NCI-H2227 treated with DMSO at 0.1 percent for 48 hours (cell line): ENCODE data around the gene LENG9.

Experiments used
- DNase-seq: peaks from one replicate; lab custom pipeline; 2025; lab: John Stamatoyannopoulos, UW

Gene LENG9

DNA sequence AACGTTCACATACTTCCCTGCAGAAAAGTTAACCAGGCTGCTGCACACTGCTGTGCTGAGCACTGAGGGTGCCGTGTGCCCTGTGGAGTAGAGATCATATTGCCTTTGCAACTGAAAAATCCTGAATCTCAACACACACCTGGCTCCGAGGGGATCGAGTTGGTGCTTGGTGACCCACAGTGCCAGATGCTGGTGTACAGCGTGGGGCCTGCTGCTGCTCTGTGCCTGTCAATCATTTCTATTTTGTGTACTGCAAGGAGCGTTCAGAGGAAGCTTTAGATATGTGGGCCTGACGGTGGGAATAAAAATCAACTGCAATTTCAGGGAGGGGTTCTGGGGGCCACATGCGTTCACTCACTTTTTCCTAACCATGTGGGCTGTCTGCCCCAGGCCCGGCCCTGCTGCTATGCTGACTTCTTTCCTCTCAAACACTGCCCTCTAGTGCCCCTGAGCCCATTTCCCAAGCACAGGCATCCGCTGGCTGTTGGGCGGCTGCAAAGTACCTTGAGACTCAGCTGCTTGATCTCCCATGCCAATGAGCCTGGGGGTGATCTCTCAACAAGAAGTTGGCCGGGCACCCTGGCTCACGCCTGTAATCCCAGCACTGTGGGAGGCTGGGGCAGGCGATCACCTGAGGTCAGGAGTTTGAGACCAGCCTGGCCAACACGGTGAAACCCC, 24.3 kb downstream of the LENG9 start:
- DNase-seq, result peak; percentile 65

- no peak for DNase-seq
These were observed 26.8 kb downstream of the LENG9 start for GRCh38 chr19:54436628-54437252.

DNA sequence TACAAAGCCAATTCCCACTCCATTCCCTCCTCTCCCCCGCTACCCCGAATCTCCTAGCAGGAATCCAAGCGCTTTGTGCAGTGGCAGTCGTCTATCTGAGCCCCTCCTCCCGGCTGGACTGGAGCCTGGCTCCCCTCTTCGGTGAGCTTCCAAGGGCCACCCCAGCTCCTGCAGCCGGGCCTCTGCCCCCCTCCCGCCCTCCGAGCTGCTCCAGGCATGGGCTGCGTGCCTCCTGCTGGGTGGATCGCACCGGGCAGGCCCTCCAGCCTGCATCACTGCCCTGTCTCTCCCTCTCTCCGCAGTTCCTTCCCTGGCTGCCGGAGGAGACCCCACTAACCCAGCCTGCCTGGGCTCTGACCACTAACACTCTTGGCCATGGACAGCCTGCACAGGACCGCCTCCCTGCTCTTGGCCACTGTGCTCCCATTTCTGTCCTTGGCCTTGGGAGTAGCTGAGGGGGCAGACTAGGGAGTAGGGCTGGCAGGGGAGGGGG, 27.5 kb downstream of the LENG9 start:
- DNase-seq, result no peak

DNA sequence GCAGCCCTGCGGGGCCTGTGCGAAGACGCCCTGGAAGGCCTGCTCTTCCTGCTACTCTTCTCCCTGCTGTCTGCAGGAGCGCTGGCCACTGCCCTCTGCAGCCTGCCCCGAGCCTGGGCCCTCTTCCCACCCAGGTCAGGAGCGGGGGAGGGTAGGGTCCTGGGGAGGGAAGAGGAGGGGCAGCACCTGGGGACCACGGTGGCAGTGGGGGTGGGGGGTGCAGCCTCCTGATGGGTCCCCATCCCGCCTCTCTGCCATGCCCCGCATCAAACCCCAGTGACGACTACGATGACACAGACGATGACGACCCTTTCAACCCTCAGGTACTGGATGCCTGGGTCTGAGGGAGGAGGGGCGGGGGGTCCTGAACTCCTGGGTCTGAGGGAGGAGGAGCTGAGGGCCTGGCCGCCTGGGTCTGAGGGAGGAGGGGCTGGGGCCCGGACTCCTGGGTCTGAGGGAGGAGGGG, 28.0 kb downstream of the LENG9 start:
- no peak for DNase-seq

GRCh38 chr19:54434873-54435214, 28.7 kb downstream of the LENG9 start:
- DNase-seq, result no peak

- no peak for DNase-seq
These were observed 29.3 kb downstream of the LENG9 start for GRCh38 chr19:54434112-54434872.

- DNase-seq, result no peak
These were observed 29.9 kb downstream of the LENG9 start for GRCh38 chr19:54433697-54434096.

DNA sequence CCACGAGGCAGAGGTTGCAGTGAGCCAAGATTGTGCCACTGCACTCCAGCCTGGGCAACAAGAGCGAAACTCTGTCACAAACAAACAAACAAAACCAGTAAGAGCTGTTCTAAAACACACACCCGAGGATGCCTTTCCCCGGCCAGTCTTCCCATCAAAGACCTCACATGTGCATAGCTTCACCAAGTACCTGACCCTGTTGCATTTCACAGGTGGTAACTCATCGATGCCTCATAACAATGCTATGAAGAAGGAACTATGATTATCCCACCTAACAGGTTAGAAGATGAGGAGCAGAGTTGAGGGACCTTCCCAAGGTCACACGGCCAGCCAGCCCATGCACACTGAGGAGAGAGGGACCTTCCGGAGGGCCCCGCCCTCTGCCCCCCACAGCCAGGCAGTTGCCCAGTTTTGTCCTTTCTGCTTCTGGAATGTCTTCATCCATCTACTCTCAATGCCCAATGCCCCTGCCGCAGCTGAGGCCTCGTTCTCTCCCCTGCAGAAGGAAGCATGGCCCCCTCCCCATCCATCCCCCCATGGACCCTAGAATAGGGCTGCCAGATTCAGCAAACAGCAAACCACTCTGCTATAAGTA, 31.3 kb downstream of the LENG9 start:
- DNase-seq, result no peak

DNA sequence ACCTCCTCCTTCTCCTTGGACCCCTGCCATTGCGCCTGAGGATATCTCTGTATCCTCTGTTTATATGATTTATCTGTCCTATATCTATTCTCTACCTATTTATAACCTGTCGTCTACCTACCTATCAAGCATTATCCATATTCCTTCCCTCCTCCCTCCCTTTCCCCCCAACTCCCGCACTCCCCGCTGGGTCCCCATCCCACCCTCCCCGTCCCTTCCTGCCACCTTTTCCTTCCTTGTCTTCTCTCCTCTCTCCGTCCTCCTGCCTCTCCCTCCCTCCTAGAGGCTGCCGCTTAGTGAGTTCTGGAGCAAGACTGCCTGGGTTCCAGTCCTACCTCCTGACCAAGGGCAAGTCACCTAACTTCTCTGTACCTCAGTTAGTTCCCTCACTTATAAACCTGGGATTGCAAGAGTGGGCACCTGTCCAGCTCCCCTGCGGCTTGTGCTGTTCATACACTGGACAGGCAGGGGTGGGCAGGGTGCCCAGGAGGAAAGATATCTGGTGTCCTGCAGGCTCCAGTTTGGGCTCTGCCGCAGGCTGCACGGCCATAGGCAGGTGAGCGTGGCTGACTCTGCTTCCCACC, 32.2 kb downstream of the LENG9 start:
- no peak for DNase-seq

DNA sequence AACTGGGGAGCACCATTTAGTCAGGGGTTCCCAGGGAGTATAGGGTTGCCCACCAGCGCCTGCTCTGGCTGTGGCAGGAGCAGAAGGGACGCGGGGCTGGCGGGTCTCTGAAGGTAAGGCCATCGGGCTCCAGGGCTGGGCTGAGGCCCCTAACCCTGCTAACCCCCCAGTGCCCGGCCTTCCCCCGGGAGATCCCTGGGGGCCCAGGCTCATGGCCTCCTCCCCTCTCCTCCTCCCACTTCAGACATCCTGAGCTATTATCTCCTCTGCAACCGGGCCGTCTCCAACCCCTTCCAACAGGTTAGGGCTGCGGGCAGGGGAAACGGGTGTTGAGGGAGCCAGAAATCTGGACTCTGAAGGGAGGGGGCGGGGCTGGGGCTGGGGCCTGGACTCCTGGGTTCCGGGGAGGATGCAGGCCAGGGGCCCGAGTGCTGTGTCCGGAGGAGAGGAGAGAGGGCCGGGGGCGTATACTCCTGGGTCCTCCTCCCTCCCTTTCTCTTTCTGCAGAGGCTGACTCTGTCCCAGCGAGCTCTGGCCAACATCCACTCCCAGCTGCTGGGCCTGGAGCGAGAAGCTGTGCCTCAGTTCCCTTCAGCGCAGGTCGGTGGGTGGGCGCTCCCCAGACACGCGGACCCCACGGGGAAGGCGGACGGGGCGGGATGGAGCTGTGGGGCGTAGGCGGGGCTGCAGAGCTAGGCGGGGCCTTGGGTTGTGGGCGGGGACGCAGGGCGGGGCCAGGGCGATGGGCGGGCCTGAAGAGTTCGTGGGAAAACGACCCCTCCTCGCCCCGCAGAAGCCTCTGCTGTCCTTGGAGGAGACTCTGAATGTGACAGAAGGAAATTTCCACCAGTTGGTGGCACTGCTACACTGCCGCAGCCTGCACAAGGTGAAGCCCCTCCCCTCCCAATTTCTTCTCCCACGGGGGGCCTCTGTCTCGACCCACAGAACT, 33.0 kb downstream of the LENG9 start:
- DNase-seq, result peak; percentile 88

DNA sequence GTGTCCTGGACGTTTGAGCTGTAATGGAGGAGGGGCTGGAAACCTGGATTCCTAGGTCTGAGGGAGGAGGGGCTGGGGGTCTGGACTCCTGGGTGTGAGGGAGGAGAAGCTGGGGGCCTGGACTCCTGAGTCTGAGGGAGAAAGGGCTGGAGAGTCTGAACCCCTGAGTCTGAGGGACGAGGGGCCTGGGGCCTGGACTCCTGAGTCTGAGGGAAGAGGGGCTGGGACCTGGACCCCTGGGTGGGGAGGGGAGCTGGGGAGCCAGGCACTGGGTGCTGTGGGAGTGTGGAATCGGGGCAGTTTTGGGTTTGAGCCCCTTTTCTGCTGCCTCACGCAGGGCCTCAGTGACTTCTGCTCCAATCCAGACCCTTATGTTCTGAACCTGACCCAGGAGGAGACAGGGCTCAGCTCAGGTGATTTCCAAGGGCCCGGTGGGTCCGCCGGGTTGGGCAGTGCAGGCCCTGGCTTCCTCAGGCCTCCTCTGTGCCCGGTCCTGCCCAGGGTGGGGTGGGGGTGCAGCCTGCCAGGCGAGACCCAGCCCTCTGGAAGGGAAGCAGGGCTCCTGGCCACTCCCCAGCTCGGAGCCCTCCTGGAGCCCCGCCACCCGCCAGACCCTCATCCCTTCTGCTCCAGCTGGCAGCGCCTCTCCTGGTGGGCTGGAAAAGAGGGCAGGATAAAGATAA, 33.9 kb downstream of the LENG9 start:
- DNase-seq, result no peak

DNA sequence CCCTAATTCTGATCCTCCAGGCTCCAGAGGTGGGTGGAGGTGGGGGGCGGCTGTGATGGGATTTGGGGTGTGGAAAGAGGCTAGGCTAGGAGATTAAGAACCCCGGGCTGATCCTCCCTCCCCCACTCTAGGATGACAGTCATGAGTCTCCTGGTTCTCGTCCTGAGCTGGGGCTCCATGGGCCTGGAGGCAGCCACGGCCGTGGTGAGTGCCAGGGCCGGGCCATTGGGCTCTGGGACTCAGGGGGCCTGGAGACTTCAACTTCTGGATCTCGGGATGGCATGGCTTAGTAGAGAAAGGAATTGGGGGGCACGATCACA, 34.4 kb downstream of the LENG9 start:
- no peak for DNase-seq

DNA sequence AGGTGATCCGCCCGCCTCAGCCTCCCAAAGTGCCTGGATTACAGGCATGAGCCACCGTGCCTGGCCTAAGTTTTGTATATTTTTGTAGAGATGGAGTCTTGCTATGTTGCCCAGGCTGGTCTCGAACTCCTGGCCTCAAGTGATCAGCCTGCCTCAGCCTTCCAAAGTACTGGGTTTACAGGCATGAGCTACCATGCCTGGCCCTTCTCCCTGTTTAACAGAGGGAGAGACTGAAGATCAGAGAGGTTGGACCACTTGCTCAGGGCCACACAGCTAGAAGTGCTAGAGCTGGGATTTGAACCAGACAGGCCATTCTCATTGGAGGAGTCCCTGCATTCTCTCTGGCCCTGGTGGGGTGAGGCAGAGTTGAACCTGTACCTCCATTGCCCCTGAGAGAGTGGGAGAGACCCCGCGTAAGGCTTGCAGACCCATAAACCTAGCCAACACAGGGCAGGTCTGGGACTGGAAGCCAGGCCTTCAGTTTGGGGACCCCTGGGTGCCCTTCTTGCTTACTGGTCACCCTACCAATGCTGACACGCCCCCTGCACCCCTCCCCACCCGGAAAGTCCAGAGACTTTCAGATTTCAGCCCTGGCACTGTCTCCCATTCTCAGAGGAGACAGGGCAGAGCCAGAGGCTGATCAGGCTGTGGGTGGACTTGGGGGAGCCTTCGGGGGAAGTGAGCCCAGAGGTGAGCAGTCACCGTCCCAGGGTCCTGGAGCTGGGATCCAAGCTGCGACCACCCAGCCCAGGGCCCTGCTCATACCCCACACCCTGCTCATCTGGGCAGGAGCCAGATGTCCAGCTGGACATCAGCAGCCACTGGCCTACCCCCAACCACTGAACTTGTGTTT, 35.0 kb downstream of the LENG9 start:
- DNase-seq, result no peak

- no peak for DNase-seq
These were observed 36.0 kb downstream of the LENG9 start for GRCh38 chr19:54427586-54427985.

DNA sequence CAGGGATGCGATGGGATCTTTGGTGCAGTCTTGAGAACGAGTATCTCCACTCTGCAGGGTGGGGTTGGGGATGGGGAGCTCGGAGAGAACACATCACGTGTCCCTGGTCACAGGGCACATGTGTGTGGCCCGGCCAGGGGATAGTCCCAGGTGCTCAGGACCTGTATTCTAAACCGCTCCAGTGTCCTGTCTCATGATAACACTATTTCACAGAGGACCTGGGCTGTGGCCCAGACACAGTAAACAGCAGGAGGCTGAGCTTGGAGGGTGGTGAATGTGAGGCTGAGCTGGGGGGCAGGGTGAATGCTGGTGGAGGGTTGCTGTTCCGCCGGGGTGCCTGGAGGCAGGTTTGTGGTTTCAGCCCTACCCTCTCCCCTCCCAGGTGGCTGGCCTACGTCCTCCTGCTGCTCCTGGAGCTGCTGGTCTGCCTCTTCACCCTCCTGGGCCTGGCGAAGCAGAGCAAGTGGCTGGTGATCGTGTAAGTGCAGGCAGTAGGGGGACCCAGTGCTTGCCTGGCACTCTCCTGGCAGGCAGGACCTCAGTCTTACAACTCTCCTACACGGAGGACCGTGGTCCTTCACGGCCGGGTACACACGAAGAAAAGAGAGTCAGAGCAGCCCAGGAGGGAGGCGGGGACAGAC, 37.2 kb downstream of the LENG9 start:
- no peak for DNase-seq

GRCh38 chr19:54425382-54425723, 38.2 kb downstream of the LENG9 start:
- no peak for DNase-seq

DNA sequence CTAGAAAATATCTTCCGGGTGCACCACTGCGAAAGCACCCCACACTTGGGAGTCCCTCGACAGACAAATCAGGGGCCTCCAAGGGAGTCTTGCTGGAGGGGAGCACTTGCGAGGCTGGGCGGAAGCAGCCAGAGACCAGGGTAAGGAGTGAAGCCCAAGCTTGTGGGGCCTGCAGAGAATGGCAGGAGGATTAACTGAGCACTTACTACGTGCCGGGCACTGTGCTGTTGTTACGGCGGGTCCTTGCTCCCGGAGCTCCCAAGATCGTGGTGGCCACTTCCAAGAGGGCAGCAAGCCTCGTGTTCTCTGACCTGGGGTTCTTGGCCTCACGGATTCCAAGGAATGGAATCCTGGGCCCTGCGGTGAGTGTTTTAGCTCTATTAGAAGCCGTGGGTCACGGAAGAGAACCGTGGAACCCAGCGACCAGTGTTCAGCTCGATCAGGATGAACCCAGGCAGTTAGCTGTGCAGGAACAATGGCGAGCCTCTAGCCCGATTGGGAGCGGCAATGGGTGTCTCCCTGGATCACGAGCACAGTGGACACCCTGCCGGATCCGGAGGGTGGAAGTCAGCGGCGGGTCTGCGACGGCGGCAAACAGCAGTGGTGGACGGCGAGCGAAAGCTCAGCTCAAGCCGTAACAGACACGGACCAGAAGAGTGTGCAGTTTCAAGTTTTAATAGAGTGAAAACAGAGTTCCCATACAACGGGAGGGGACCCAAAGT, 38.8 kb downstream of the LENG9 start:
- no peak for DNase-seq

- DNase-seq, result no peak
These were observed 39.4 kb downstream of the LENG9 start for GRCh38 chr19:54424201-54424600.

DNA sequence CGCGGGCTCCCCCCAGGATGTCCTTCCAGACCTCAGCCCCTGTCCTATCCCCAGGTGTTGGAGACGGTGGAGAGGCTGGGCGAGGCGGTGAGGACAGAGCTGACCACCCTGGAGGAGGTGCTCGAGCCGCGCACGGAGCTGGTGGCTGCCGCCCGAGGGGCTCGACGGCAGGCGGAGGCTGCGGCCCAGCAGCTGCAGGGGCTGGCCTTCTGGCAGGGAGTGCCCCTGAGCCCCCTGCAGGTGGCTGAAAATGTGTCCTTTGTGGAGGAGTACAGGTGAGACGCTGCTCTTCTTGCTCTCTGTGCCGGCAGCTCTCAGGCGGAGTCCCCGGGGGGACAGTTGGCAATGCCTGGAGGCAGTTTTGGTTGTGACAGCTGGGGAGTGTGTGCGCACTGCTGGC, 41.4 kb downstream of the LENG9 start:
- no peak for DNase-seq
